OCI-LY1 (cell line): ENCODE results near the gene FCRLA.

Source experiments
- CTCF ChIP-seq: fragments of 200-600 bp; sonication (generic), shearing (Covaris generic); IDR thresholded peaks from 2 replicates; pipeline ENCODE4 v1.5.1; 2017; ENCODE audit warnings: mild to moderate bottlenecking, antibody characterized with exemption, low read length, moderate library complexity, mixed read lengths
- EZH2 ChIP-seq: fragments of 200-600 bp; sonication (generic), shearing (Covaris generic); IDR thresholded peaks from 2 replicates; pipeline ENCODE4 v1.8.0; 2017; ENCODE audit warnings: borderline replicate concordance, mixed run types, mild to moderate bottlenecking, antibody characterized with exemption, low read length, moderate library complexity, mixed read lengths

DNA sequence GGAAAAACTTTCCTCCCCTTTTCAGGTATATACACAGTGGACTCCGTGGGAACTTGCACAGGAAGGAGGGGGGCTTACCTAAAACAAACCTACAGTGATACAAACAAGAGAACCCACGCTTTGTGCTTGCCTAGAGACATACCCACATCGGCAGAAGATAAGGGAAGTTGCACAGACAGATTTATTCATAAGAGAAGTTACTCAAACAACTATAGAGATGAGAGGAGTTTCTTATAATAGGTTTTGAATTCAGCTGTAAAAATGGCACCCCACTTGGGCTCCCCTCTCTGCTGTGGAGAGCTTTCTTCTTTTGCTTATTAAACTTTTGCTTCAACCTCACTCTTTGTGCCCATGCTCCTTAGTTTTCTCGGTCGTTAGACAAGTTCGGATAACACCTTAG is 40.8 kb downstream of the FCRLA start:
- no peak for TF ChIP-seq CTCF
- no peak for TF ChIP-seq EZH2
